ENCODE results near the gene UBA6.
A peak's percentile ranks its signal among the peaks of the same experiment; 100 is the strongest.

Gene UBA6

GRCh38 chr4:67576059-67576466 is 124.9 kb downstream of the UBA6 start:
- ATAC-seq, result no peak
- no peak for DNase-seq

GRCh38 chr4:67575232-67576058 is 125.5 kb downstream of the UBA6 start:
- peak; percentile 54 for ATAC-seq
- no peak for DNase-seq

- ATAC-seq (peak; percentile 89), DNase-seq (no peak)
Observed at GRCh38 chr4:67573193-67573592, 127.8 kb downstream of the UBA6 start.

GRCh38 chr4:67571975-67572374 is 129.0 kb downstream of the UBA6 start:
- ATAC-seq, result no peak
- no peak for DNase-seq

- ATAC-seq (no peak), DNase-seq (no peak)
Observed at GRCh38 chr4:67570537-67570936, 130.4 kb downstream of the UBA6 start.

GRCh38 chr4:67568820-67569219 is 132.1 kb downstream of the UBA6 start:
- DNase-seq, result no peak

GRCh38 chr4:67566335-67566734 is 134.6 kb downstream of the UBA6 start:
- ATAC-seq, result peak; percentile 83

More at GRCh38 chr4:67568820-67569219, 132.1 kb downstream of the UBA6 start:
- ATAC-seq, result no peak

GRCh38 chr4:67565284-67565683 is 135.7 kb downstream of the UBA6 start:
- DNase-seq (no peak), ATAC-seq (no peak)

More at GRCh38 chr4:67566335-67566734, 134.6 kb downstream of the UBA6 start:
- no peak for DNase-seq
